ENCODE data around the gene CRTC1.

DNA sequence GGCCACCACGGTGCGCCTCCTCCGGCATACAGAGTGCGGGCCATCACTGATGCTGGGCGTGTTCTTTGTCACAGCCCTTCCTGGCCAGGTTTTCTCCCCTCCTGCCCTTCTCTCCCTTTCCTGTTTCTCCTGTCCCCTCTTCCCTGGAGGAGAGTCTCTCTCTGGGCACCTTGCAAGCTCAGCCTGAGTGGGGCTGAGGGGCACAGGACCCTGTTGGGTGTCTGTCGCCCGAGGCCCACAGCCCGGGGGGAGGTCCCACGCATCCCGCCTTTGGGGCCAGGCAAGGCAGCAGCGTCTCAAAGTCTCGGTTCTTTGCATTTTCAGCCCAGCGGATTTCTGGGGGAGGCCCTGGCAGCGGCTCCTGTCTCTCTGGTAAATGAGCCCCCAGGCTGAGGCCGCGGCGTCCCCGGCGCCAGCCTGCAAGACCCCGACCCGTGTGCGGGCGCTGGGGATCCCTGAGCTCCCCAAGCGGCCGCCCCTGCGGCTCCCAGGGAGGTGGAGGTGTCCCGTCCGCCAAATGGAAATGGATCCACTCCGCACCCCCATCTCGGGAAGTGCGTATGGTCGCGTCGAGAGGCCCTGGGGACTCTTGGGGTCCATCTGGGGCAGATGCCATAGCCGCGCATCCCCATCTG, 60.4 kb downstream of the CRTC1 start:
- TF ChIP-seq, protein P1, sequence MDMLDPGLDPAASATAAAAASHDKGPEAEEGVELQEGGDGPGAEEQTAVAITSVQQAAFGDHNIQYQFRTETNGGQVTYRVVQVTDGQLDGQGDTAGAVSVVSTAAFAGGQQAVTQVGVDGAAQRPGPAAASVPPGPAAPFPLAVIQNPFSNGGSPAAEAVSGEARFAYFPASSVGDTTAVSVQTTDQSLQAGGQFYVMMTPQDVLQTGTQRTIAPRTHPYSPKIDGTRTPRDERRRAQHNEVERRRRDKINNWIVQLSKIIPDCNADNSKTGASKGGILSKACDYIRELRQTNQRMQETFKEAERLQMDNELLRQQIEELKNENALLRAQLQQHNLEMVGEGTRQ (CRISPR knock-in tag; IDR thresholded peaks at IDR 0.05), result no peak
- TF ChIP-seq, protein P2, sequence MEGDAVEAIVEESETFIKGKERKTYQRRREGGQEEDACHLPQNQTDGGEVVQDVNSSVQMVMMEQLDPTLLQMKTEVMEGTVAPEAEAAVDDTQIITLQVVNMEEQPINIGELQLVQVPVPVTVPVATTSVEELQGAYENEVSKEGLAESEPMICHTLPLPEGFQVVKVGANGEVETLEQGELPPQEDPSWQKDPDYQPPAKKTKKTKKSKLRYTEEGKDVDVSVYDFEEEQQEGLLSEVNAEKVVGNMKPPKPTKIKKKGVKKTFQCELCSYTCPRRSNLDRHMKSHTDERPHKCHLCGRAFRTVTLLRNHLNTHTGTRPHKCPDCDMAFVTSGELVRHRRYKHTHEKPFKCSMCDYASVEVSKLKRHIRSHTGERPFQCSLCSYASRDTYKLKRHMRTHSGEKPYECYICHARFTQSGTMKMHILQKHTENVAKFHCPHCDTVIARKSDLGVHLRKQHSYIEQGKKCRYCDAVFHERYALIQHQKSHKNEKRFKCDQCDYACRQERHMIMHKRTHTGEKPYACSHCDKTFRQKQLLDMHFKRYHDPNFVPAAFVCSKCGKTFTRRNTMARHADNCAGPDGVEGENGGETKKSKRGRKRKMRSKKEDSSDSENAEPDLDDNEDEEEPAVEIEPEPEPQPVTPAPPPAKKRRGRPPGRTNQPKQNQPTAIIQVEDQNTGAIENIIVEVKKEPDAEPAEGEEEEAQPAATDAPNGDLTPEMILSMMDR (IDR thresholded peaks at IDR 0.05), result no peak
- TF ChIP-seq MAX (CRISPR knock-in tag; IDR thresholded peaks at IDR 0.05), result no peak
